ENCODE data around the gene SERPINA12.

SERPINA12 gene

DNA sequence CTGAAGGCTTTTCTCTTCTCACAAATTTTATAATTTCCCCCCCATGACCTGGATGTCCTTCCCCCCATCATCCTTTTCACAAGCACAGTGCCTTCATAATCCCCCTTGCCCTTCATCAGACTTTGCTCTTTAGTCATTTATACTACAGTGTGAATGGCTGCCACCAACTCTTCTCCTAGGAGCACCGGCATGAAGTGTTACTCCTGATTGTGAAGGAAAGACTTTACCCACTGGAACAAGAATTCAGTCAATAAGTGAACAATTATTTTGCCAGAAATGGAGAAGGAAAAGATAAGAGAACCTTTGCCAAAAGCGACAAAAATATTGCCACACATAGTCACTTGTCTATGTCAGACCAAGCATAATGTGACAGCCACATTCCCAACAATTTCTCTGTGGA lies 38.2 kb downstream of the SERPINA12 start:
- Histone ChIP-seq H3K9me3 (ENCODE audit: control insufficient read depth, low read depth, low read length) (no peaks in the 10 kb centered on the region), H3K4me1 (ENCODE audit: control insufficient read depth, low read depth, low read length) (no peaks in the 10 kb centered on the region), H3K9ac (ENCODE audit: low read length) (no peak overlapping the region), H3K27me3 (ENCODE audit: control insufficient read depth, insufficient read depth, low read length) (no peaks in the 10 kb centered on the region), H3K36me3 (ENCODE audit: control insufficient read depth, low read depth, low read length) (no peaks in the 10 kb centered on the region), H3K4me3 (ENCODE audit: low read length) (no peak overlapping the region), H3K27ac (ENCODE audit: low read length) (no peak overlapping the region)

DNA sequence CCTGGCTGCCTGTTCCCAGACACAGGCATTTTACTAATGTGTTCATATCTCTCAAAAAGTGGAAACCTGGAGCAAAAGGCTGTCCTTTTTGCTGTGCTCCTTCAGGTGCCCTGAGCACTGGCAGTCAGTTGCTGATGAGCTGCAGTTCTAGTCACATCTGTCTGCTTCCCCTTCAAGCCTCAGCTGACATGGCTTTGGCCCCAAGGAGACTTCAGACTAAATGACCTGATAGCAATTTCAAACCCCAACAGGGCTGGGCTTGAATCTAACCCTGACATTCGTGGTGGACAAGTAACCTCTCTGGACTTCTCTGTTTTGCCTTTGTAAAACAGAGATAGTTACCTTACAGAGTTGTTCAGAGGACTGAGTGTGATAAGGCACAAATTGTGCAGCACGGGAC lies 39.0 kb downstream of the SERPINA12 start:
- Histone ChIP-seq H3K27ac (ENCODE audit: low read length) (no peak overlapping the region), H3K9me3 (ENCODE audit: control insufficient read depth, low read depth, low read length) (no peaks in the 10 kb centered on the region), H3K9ac (ENCODE audit: low read length) (no peak overlapping the region), H3K36me3 (ENCODE audit: control insufficient read depth, low read depth, low read length) (no peaks in the 10 kb centered on the region), H3K4me3 (ENCODE audit: low read length) (no peak overlapping the region), H3K4me1 (ENCODE audit: control insufficient read depth, low read depth, low read length) (no peaks in the 10 kb centered on the region), H3K27me3 (ENCODE audit: control insufficient read depth, insufficient read depth, low read length) (no peaks in the 10 kb centered on the region)

DNA sequence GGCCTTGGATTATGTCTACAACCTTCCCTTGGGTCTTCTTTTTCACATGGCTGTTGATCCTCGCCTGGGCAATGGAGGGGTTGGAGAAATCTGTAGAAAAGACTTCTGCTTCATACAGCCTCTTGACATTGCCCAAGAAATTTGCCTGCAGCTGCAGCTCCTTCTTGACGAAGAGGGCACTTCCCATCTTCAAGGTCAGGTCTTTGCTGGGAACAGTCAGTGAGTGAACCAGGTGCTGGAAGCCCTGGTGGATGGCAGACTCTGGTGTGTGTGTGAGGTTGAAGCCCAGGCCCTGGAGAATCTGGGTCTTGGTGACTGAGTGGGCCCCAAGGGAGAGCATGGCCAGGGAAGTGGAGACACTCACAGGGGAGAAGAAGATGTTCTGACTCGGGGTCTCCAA lies 40.0 kb downstream of the SERPINA12 start:
- no peaks in the 10 kb centered on the region for H3K27me3 ChIP-seq (ENCODE audit: control insufficient read depth, insufficient read depth, low read length)
- H3K4me3 ChIP-seq (ENCODE audit: low read length), result no peak overlapping the region
- no peak overlapping the region for H3K9ac ChIP-seq (ENCODE audit: low read length)
- no peaks in the 10 kb centered on the region for H3K4me1 ChIP-seq (ENCODE audit: control insufficient read depth, low read depth, low read length)
- H3K27ac ChIP-seq (ENCODE audit: low read length), result no peak overlapping the region
- H3K36me3 ChIP-seq (ENCODE audit: control insufficient read depth, low read depth, low read length), result no peaks in the 10 kb centered on the region
- no peaks in the 10 kb centered on the region for H3K9me3 ChIP-seq (ENCODE audit: control insufficient read depth, low read depth, low read length)

DNA sequence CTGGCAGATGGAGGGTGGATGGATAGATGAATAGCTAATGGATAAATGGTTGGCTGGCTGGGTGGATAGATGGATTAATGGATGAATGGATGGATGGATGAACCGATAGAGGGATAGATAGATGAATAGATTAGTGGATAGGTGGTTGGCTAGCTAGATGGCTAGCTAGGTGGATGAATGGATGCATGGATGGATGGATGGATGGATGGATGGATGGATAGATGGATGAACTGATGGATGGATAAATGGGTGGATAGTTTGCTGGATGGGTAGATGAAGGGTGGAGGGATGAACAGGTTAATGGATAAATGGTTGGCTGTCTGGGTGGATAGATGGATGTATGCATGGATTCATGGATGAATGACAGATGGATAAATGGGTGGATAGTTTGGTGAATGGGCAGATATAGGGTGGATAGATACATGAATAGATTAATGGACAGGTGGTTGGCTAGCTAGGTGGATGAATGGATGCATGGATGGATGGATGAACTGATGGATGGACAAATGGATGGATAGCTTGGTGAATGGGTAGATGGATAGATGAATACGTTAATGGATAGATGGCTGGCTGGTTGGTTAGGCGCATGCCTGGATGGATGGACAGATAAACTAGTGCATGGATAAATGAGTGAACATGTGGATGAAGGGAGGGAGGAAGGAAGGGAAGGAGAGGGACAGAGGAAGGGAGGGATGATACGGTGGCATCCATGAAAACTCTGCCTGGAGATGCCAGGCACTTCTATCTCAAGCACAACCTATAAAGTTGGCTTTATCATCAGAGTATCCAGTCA lies 41.3 kb downstream of the SERPINA12 start:
- no peak overlapping the region for H3K4me3 ChIP-seq (ENCODE audit: low read length)
- no peak overlapping the region for H3K27ac ChIP-seq (ENCODE audit: low read length)
- H3K36me3 ChIP-seq (ENCODE audit: control insufficient read depth, low read depth, low read length), result no peaks in the 10 kb centered on the region
- H3K9me3 ChIP-seq (ENCODE audit: control insufficient read depth, low read depth, low read length), result no peaks in the 10 kb centered on the region
- H3K4me1 ChIP-seq (ENCODE audit: control insufficient read depth, low read depth, low read length), result no peaks in the 10 kb centered on the region
- H3K9ac ChIP-seq (ENCODE audit: low read length), result no peak overlapping the region
- H3K27me3 ChIP-seq (ENCODE audit: control insufficient read depth, insufficient read depth, low read length), result no peaks in the 10 kb centered on the region

DNA sequence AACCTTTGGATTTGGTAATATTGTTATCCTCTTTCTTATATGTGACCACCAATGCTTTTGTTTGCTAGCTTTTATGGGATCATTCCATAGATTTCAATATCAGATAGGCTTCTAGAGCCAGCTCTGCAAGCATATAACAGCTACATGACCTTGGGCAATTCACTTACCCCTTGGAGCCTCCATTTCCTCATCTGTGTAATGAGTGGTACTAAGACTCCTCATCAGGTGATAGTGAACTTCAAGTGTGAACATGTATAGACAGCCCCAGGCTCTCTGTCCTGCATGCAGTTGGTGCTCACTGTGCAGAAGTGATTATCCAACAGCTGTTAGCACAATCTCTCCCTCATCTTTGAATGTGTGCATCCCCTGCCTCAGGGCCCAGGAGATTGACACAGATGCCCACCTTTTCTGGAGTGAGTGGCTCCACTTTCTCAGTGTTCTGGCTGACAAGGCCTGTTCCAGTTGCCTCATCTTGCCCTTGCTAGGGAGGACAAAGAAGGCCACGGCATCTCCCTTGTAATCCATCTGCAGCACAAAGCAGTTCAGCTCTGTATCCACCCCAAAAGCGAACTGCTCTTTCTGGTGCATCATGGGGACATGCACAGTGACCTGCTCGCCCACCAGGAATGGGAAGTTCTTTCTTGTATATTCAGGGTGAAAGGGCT lies 42.4 kb downstream of the SERPINA12 start:
- no peaks in the 10 kb centered on the region for H3K9me3 ChIP-seq (ENCODE audit: control insufficient read depth, low read depth, low read length)
- no peaks in the 10 kb centered on the region for H3K27me3 ChIP-seq (ENCODE audit: control insufficient read depth, insufficient read depth, low read length)
- no peaks in the 10 kb centered on the region for H3K4me1 ChIP-seq (ENCODE audit: control insufficient read depth, low read depth, low read length)
- H3K27ac ChIP-seq (ENCODE audit: low read length), result no peak overlapping the region
- no peak overlapping the region for H3K9ac ChIP-seq (ENCODE audit: low read length)
- no peaks in the 10 kb centered on the region for H3K36me3 ChIP-seq (ENCODE audit: control insufficient read depth, low read depth, low read length)
- H3K4me3 ChIP-seq (ENCODE audit: low read length), result no peak overlapping the region

DNA sequence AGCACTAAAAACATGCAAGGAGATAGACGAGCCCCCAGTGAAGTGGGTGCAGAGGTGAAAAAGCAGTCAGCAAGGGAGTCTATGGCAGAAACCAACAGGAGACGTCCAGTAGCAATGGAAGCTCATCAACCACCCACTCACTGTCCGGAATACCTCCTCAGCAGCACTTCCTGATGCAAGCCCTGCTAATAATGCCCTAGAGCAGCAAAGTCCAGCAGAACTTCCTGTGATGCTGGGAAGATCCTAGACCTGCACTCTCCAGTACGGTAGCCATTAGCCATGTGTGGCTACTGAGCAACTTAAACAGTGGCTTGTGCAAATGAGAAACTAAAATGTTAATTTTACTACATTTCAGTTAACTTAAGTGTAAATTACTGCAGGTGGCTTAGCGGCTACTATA lies 44.2 kb downstream of the SERPINA12 start:
- no peaks in the 10 kb centered on the region for H3K4me1 ChIP-seq (ENCODE audit: control insufficient read depth, low read depth, low read length)
- no peaks in the 10 kb centered on the region for H3K36me3 ChIP-seq (ENCODE audit: control insufficient read depth, low read depth, low read length)
- no peaks in the 10 kb centered on the region for H3K9me3 ChIP-seq (ENCODE audit: control insufficient read depth, low read depth, low read length)
- no peak overlapping the region for H3K27ac ChIP-seq (ENCODE audit: low read length)
- no peak overlapping the region for H3K9ac ChIP-seq (ENCODE audit: low read length)
- no peaks in the 10 kb centered on the region for H3K27me3 ChIP-seq (ENCODE audit: control insufficient read depth, insufficient read depth, low read length)
- no peak overlapping the region for H3K4me3 ChIP-seq (ENCODE audit: low read length)

DNA sequence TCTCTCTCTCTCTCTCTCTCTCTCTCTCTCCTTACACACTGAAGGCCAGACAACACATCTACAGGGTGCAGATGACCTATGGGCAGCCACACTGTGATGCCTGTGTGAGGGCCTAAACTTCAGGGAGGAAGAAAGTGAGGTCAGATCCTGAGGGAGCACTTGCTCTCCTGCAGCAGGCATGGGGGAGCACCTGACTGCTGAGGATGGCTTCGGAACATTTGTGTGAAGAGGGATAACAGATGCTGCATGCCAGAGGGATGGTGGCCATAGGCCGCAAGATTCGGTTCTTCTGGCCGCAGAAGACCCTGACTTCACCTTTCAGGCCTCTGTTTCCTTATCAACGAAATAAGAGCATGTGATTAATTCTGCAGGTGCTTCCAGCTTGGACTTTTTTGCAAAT lies 45.0 kb downstream of the SERPINA12 start:
- H3K9ac ChIP-seq (ENCODE audit: low read length), result no peak overlapping the region
- no peaks in the 10 kb centered on the region for H3K9me3 ChIP-seq (ENCODE audit: control insufficient read depth, low read depth, low read length)
- H3K27ac ChIP-seq (ENCODE audit: low read length), result no peak overlapping the region
- no peaks in the 10 kb centered on the region for H3K36me3 ChIP-seq (ENCODE audit: control insufficient read depth, low read depth, low read length)
- H3K4me1 ChIP-seq (ENCODE audit: control insufficient read depth, low read depth, low read length), result no peaks in the 10 kb centered on the region
- no peak overlapping the region for H3K4me3 ChIP-seq (ENCODE audit: low read length)
- no peaks in the 10 kb centered on the region for H3K27me3 ChIP-seq (ENCODE audit: control insufficient read depth, insufficient read depth, low read length)

DNA sequence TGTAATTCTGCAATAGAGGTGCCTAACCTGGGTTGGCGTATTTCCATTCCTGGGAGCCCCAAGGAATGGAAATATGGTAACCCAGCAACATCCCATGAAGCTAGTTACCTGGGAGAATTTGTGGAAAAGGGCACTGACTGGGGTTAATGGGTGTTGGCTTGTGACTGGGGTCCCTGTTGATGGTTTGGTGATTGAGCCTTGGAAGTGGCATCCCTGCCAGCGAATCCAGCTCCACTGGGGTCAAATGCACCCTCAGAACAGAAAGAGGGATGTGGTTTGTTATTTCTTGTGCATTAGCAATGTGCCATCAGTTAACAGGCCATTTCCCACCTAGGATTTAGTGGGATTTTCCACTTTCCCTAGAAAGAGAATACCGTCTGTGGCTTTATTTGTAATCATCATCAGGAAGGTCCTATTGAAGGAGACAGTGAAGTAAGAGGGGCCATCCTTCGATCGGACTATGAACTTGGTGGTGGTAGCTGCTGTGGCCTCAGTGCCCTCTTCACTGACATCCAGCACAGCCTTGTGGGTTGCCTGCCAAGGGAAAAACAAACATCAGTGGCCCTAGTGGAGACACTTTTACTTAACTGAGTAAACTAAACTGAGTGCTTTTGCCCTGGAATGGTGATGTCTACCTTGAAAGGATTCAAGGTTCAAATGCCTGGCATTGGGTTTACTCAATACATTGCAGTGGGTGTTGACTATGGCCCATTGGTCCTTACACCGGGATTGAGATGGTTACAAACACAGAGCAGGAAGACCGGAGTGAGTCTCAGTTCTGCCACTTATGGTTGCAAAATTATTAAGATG lies 46.3 kb downstream of the SERPINA12 start:
- H3K27ac ChIP-seq (ENCODE audit: low read length), result no peak overlapping the region
- no peaks in the 10 kb centered on the region for H3K27me3 ChIP-seq (ENCODE audit: control insufficient read depth, insufficient read depth, low read length)
- no peaks in the 10 kb centered on the region for H3K9me3 ChIP-seq (ENCODE audit: control insufficient read depth, low read depth, low read length)
- no peak overlapping the region for H3K9ac ChIP-seq (ENCODE audit: low read length)
- H3K36me3 ChIP-seq (ENCODE audit: control insufficient read depth, low read depth, low read length), result no peaks in the 10 kb centered on the region
- H3K4me3 ChIP-seq (ENCODE audit: low read length), result no peak overlapping the region
- H3K4me1 ChIP-seq (ENCODE audit: control insufficient read depth, low read depth, low read length), result no peaks in the 10 kb centered on the region

DNA sequence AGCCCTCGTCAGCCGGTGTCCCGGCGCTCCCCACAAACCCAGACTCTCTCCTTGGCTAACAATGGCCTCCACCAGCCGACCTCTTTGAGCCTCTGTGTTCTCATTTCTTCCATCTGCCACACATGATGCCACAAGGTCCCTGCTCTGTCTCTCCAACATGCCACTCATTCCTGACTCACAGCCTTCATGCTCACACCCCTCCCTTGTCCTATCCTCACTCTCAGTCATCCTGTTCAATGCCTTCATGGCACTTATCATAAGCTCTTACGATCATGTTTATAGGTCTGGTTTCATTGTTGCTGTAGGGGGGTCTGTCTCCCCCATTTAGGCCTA lies 47.1 kb downstream of the SERPINA12 start:
- H3K4me3 ChIP-seq (ENCODE audit: low read length), result no peak overlapping the region
- no peaks in the 10 kb centered on the region for H3K27me3 ChIP-seq (ENCODE audit: control insufficient read depth, insufficient read depth, low read length)
- no peaks in the 10 kb centered on the region for H3K4me1 ChIP-seq (ENCODE audit: control insufficient read depth, low read depth, low read length)
- H3K9ac ChIP-seq (ENCODE audit: low read length), result no peak overlapping the region
- no peaks in the 10 kb centered on the region for H3K36me3 ChIP-seq (ENCODE audit: control insufficient read depth, low read depth, low read length)
- no peaks in the 10 kb centered on the region for H3K9me3 ChIP-seq (ENCODE audit: control insufficient read depth, low read depth, low read length)
- H3K27ac ChIP-seq (ENCODE audit: low read length), result no peak overlapping the region

DNA sequence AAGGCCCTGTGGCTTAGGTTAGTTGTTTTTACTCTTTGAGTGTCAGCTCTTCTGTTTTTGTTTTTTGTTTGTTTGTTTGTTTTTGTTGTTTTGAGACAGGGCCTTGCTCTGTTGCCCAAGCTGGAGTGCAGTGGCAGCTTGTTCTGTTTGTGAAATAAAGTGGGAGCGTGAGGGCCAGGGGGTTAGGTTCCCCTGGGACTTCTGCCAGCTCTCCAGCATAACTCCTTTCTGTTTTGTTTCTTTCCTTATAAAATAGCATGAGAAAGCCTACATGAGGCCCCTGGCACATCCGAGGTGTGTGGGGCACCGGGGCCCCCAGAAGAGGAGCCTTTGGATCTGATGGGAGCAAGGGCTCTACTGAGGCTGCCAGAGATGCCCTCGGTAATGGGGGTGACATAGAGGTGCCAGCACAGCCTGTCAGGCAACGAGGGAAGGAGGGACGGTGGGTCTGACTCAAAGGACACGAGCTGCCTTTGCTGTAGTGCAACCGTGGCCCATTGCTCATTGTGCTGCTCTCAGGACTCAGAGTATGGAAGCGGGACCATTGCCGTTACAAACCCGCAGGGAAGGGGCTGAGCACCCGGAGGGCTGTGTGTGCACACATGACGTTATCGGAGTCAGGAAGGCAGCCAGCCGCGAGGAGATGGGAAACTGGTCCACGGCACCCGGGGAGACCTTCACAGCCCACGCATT lies 47.6 kb downstream of the SERPINA12 start:
- Histone ChIP-seq H3K36me3 (ENCODE audit: control insufficient read depth, low read depth, low read length) (no peaks in the 10 kb centered on the region), H3K4me1 (ENCODE audit: control insufficient read depth, low read depth, low read length) (no peaks in the 10 kb centered on the region), H3K27me3 (ENCODE audit: control insufficient read depth, insufficient read depth, low read length) (no peaks in the 10 kb centered on the region), H3K4me3 (ENCODE audit: low read length) (no peak overlapping the region), H3K9me3 (ENCODE audit: control insufficient read depth, low read depth, low read length) (no peaks in the 10 kb centered on the region), H3K27ac (ENCODE audit: low read length) (no peak overlapping the region), H3K9ac (ENCODE audit: low read length) (no peak overlapping the region)

DNA sequence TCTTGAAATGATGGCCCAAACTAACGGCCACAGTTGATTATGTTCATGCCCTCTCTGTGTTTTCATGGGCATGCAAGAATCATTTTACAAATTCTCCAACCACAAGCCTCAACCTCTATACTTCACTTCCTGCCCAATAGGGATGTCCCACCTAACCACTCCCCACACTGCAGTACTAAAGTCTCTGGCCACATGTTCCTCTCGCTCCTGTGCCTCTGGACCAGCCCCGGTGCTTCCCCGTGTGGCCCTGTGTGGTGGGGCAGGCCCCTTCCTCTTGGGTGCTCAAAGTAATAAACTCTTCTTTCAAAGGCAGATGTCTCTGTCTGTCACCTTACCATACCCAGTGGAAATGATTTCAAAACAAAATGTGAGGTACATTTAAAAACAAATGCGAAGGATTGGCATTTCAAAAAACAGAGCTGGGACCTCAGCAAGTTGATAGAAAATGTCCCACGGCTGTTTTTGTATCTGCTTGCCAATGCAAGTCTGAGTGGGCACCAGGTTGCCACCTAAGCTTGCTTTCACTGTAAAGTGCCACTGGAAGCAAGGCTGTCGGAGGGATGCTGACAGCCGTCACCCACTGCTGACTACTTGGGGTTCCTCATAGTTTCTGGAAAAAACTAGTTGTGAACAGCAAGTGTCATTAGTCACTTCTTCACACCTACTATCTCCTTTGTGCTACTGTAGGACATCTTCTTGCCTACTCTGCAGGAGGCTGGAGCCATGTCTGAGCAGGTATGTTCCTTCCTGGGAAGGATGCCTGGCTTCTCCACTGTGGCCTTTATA lies 48.4 kb downstream of the SERPINA12 start:
- Histone ChIP-seq H3K27ac (ENCODE audit: low read length) (no peak overlapping the region), H3K9ac (ENCODE audit: low read length) (no peak overlapping the region), H3K27me3 (ENCODE audit: control insufficient read depth, insufficient read depth, low read length) (no peaks in the 10 kb centered on the region), H3K36me3 (ENCODE audit: control insufficient read depth, low read depth, low read length) (no peaks in the 10 kb centered on the region), H3K4me1 (ENCODE audit: control insufficient read depth, low read depth, low read length) (no peaks in the 10 kb centered on the region), H3K4me3 (ENCODE audit: low read length) (no peak overlapping the region), H3K9me3 (ENCODE audit: control insufficient read depth, low read depth, low read length) (no peaks in the 10 kb centered on the region)

Data from iPS-18a (cell line).